T-helper 17 cell (primary cell): ENCODE results near the gene DVL1. TPM values are rescaled to one million over a fixed set of nuclear protein-coding genes. Genes with fewer than 3 reads are reported as not detected.
A peak's percentile ranks its signal among the peaks of the same experiment; 100 is the strongest.

Experiments used
- ATAC-seq: fragments of 150-1000 bp; cut with Tn5 transposase; 2 replicates; pipeline ENCODE4 v1.10.0; 2021; ENCODE audit warnings: mild to moderate bottlenecking, moderate library complexity
- DNase-seq, 3 donors: peaks; one replicate each; pipeline versions ENCODE4 v3.0.0 to v3.0.0-alpha.2; 2020 to 2021
- H3K9me3 ChIP-seq: one replicate; pipeline ENCODE4 v1.7.0; 2013; ENCODE audit warnings: low read length, mild to moderate bottlenecking; ENCODE audit not compliant: control insufficient read depth, poor library complexity, severe bottlenecking
- H3K27ac Mint-ChIP-seq: one replicate; pipeline ENCODE4 v1.8.0; 2022; ENCODE audit warnings: mild to moderate bottlenecking, moderate library complexity, mixed read lengths
- H3K27me3 Mint-ChIP-seq: one replicate; pipeline ENCODE4 v1.8.0; 2022; ENCODE audit warnings: mixed read lengths
- H3K36me3 Mint-ChIP-seq: one replicate; pipeline ENCODE4 v1.8.0; 2022; ENCODE audit warnings: low read depth, mixed read lengths
- H3K4me1 Mint-ChIP-seq: one replicate; pipeline ENCODE4 v1.8.0; 2022; ENCODE audit warnings: mild to moderate bottlenecking, mixed read lengths
- H3K4me3 Mint-ChIP-seq: one replicate; pipeline ENCODE4 v1.8.0; 2022; ENCODE audit warnings: mild to moderate bottlenecking, moderate library complexity, mixed read lengths
- total RNA-seq, 4 donors: library from RNA in 2 of 4; stranded (reverse) in 2 of 4; gene quantifications; one replicate each; pipeline ENCODE4 v1.2.3 and lab custom pipeline; 2022 to 2026

Gene DVL1
- total RNA-seq, 2 donors from 2014 or later, result 41.0 to 45.8 TPM

DNA sequence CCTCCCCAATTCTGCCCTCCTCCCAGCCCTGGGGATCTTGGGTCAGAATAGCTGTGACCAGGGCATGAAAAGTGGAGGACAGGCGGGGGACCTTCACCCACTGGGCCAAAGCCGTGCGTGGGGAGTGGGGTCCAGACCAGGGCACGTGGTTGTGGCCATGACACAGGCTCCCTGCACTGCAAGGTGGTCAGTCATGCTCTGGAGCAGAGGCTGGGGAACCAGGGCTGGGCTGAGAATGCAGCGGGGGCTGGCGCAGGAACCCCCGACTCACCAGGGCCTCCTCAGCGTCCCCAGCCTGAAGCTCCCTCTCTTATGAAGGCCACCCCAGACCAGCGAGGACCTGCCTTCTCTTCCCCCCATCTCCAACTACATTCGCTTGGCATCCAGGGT lies 2.7 kb downstream of the DVL1 start:
- ATAC-seq (no peak), DNase-seq (no peak)
- Mint-ChIP-seq H3K27ac (peak overlapping the region; percentile 9), H3K27me3 (no peaks in the 10 kb centered on the region), H3K36me3 (no peaks in the 10 kb centered on the region), H3K4me3 (no peak overlapping the region), H3K4me1 (peaks cover 6% of the 10 kb centered on the region)
- H3K9me3 ChIP-seq, result no peaks in the 10 kb centered on the region

DNA sequence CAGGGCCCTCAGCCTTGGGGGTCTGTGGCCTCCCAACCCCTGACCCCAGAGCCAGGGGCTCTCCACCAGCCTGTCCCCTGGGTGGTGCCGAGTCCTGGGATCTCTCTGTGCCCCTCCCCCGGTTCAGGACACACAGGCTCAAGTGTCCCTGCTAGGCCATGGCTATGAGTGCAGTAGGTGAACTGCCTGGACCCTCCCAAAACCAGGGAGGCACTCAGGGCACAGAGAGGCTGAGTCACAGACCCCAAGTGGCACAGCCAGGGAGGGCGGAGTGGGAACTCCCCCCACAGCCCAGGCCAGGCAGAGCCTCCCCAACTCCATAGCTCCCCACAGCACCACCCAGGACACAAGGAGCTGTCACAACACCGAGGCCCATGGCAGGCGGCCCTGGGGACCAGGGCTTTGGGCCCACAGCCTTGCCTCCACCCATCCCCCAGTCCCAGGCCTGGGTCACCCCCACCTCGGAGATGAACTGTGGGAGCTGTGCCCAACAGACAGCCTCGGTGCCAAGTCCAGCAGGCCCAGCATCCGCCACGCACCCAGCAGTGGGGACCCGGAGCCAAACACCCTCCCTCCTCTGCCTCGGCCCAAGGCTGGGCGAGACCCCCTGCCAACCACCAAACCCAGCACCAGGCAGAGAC lies 3.2 kb downstream of the DVL1 start:
- H3K4me3 Mint-ChIP-seq, result no peak overlapping the region
- H3K9me3 ChIP-seq, result no peaks in the 10 kb centered on the region
- peaks cover 6% of the 10 kb centered on the region for H3K4me1 Mint-ChIP-seq
- DNase-seq (no peak), ATAC-seq (no peak)
- H3K27ac Mint-ChIP-seq, result no peak overlapping the region
- H3K36me3 Mint-ChIP-seq, result no peaks in the 10 kb centered on the region
- no peaks in the 10 kb centered on the region for H3K27me3 Mint-ChIP-seq

DNA sequence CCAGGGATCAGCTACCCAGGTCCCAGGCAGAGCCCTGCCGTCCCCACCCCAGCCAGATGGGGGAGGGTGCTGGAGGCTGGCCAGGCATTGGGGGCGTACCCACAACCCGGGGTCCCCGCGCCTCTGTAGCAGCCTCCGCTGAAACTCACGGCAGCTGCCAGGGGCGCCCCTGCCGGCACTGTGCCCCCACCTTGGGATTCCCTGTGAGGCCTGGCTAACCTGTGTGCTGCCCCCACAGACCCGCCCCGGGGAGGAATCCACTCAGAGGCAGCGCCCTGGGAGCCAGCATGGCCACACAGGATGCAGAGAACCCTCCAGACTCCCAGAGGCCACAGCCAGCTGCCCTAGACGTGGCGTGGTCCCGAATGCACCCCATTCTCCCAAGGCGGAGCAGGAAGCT lies 3.8 kb downstream of the DVL1 start:
- no peaks in the 10 kb centered on the region for H3K9me3 ChIP-seq
- no peak overlapping the region for H3K27ac Mint-ChIP-seq
- no peak overlapping the region for H3K4me3 Mint-ChIP-seq
- H3K4me1 Mint-ChIP-seq, result peaks cover 6% of the 10 kb centered on the region
- ATAC-seq (no peak), DNase-seq (no peak)
- H3K36me3 Mint-ChIP-seq, result no peaks in the 10 kb centered on the region
- no peaks in the 10 kb centered on the region for H3K27me3 Mint-ChIP-seq

DNA sequence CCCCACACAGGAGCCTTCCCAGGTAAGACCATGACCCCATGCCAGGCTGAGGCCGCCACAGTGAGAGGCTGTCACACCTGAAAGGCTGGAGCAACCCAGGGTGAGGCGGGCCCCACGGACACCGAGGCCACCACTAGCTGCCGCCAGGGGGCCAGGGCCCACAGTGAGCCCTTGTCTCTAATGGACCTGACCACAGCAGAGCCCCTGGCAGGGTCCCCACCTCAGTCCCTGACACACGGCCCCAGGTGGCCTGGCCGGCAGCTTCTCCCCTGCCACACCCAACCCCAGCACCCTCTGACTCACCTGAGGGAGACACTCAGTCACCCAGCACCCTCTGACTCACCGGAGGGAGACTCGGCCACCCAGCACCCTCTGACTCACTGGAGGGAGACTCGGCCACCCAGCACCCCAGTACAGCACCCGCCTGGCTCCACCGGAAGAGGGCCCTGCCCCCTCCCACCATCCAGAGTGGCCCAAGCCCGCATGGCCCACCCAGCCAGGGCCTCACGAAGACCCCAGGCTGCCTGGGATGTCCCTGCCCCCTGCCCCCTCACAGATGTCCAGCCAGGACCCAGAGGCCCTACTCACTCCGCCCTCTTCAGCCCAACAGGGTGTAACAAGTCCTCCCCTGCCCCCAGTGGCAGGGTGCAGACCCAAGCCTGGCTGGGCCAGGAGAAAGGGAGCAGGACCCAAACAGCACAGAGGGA lies 4.4 kb downstream of the DVL1 start:
- no peak for ATAC-seq
- Mint-ChIP-seq H3K27ac (no peak overlapping the region), H3K36me3 (no peaks in the 10 kb centered on the region), H3K4me3 (no peak overlapping the region), H3K27me3 (no peaks in the 10 kb centered on the region), H3K4me1 (peaks cover 6% of the 10 kb centered on the region)
- no peaks in the 10 kb centered on the region for H3K9me3 ChIP-seq
- no peak for DNase-seq

- H3K9me3 ChIP-seq, result no peaks in the 10 kb centered on the region
- Mint-ChIP-seq H3K27ac (no peak overlapping the region), H3K27me3 (no peaks in the 10 kb centered on the region), H3K4me3 (no peak overlapping the region), H3K4me1 (peaks cover 6% of the 10 kb centered on the region), H3K36me3 (no peaks in the 10 kb centered on the region)
- ATAC-seq (no peak), DNase-seq (no peak)
Measured at GRCh38 chr1:1343811-1344421, 5.3 kb downstream of the DVL1 start.

DNA sequence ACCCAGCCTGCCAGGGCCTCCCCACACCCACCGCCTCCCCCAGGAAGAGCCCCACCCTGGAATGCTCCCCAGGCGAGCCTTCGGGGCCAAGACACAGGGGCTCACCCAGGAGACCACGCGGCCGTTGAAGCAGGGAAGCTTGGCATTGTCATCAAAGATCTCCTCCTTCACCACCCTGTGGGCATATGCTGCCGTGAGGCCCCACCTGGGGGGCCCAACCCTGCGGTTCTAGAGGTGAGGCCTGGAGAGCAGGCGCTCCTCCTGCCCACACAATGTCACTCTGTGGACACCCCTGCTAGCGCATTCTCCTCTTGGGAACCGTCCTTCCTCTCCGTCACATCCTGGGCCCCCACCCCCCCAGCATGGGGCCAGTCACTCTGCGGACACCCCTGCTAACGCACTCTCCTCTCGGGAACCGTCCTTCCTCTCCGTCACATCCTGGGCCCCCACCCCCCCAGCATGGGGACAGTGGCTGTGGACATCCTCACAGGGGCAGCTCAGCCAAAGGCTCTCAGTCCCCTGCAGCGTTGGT lies 6.6 kb downstream of the DVL1 start:
- DNase-seq (no peak), ATAC-seq (no peak)
- Mint-ChIP-seq H3K4me3 (no peak overlapping the region), H3K36me3 (no peaks in the 10 kb centered on the region), H3K4me1 (peaks cover 6% of the 10 kb centered on the region), H3K27me3 (no peaks in the 10 kb centered on the region), H3K27ac (peak overlapping the region; percentile 14)
- no peaks in the 10 kb centered on the region for H3K9me3 ChIP-seq

DNA sequence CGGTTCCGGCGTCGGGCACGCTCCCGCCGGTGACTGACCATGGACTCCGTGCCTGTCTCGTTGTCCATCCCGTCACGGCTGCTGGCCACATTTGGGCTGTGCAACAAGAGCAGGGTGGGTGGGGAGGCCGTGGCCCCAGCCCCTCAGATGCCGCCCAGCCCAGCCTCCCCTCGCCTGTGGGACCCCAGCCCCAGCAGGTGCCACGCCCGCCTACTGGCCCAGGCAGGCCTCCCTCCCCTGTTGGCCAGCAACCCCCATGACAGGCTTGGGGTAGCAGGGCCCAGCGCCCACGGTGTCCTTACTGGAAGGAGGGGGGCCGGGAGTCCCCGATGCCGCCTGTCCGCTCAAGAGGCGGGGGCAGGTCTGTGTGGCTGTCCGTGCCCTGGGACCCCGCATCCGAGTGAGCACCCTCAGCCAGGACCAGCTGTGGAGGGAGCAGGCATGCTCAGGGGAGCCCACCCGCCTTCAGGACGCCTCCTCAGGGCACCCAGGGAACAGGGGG lies 7.1 kb downstream of the DVL1 start:
- no peaks in the 10 kb centered on the region for H3K9me3 ChIP-seq
- H3K4me1 Mint-ChIP-seq, result peaks cover 5% of the 10 kb centered on the region
- no peak for ATAC-seq
- H3K27me3 Mint-ChIP-seq, result no peaks in the 10 kb centered on the region
- no peak overlapping the region for H3K4me3 Mint-ChIP-seq
- no peaks in the 10 kb centered on the region for H3K36me3 Mint-ChIP-seq
- peak overlapping the region; percentile 14 for H3K27ac Mint-ChIP-seq
- DNase-seq, result no peak

GRCh38 chr1:1341549-1342021 lies 7.6 kb downstream of the DVL1 start:
- ATAC-seq (no peak), DNase-seq (no peak)
- no peaks in the 10 kb centered on the region for H3K27me3 Mint-ChIP-seq
- H3K9me3 ChIP-seq, result no peaks in the 10 kb centered on the region
- no peak overlapping the region for H3K4me3 Mint-ChIP-seq
- H3K4me1 Mint-ChIP-seq, result peaks cover 2% of the 10 kb centered on the region
- no peaks in the 10 kb centered on the region for H3K36me3 Mint-ChIP-seq
- no peak overlapping the region for H3K27ac Mint-ChIP-seq

- ATAC-seq, result no peak
Measured at GRCh38 chr1:1340791-1341548, 8.2 kb downstream of the DVL1 start.

DNA sequence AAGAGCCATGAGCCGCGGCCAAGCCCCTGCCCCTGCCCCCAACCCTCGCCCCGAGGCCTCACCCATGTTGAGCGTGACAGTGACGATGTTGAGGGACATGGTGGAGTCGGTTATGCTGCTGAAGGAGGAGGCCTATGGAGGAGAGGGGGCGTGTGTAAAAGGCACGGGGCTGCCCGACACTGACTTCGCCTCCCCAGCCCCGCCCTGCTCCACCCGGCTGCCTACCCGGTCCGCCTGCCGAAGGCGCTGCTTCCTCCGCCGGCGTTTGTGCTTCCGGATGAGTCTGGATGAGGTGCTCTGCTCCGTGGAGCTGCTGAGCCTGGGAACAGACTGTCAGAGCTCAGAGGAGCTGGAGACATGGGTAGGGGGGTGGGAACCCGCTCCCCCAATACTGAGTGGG lies 9.0 kb downstream of the DVL1 start:
- Mint-ChIP-seq H3K27ac (no peak overlapping the region), H3K36me3 (no peaks in the 10 kb centered on the region)
- no peak for ATAC-seq

More at GRCh38 chr1:1340791-1341548, 8.2 kb downstream of the DVL1 start:
- no peak for DNase-seq
- no peak overlapping the region for H3K27ac Mint-ChIP-seq
- H3K9me3 ChIP-seq, result no peaks in the 10 kb centered on the region
- H3K4me1 Mint-ChIP-seq, result peaks cover 2% of the 10 kb centered on the region
- H3K27me3 Mint-ChIP-seq, result no peaks in the 10 kb centered on the region
- no peaks in the 10 kb centered on the region for H3K36me3 Mint-ChIP-seq
- H3K4me3 Mint-ChIP-seq, result no peak overlapping the region

DNA sequence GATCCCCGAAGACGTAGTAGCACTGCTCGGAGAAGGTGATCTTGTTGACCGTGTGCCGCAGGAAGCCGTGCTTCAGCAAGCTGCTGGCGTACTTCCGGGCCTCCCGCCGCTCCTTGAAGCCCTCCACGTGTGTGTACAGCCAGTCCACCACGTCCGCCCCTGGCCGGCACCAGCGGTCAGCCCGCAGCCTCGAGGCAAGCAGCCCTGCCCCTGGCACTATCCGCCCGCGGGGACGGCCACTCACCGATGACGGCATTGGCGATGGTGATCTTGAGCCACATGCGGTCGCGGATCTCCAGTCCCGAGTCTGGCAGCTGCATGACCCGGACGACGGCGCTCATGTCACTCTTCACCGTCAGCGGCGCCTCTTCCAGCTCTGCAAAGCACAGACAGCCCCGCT lies 10.9 kb downstream of the DVL1 start:
- no peak for ATAC-seq
- no peak for DNase-seq
- no peak overlapping the region for H3K4me3 Mint-ChIP-seq
- no peak overlapping the region for H3K27ac Mint-ChIP-seq
- no peaks in the 10 kb centered on the region for H3K36me3 Mint-ChIP-seq
- H3K27me3 Mint-ChIP-seq, result no peaks in the 10 kb centered on the region
- H3K9me3 ChIP-seq, result no peaks in the 10 kb centered on the region
- peaks cover 5% of the 10 kb centered on the region for H3K4me1 Mint-ChIP-seq

More for the DNA sequence above, 9.0 kb downstream of the DVL1 start:
- no peak overlapping the region for H3K4me3 Mint-ChIP-seq
- no peaks in the 10 kb centered on the region for H3K9me3 ChIP-seq
- no peak for DNase-seq
- H3K27me3 Mint-ChIP-seq, result no peaks in the 10 kb centered on the region
- H3K4me1 Mint-ChIP-seq, result peaks cover 2% of the 10 kb centered on the region

- ATAC-seq, result peak; percentile 74
- Mint-ChIP-seq H3K4me3 (no peak overlapping the region), H3K4me1 (peaks cover 4% of the 10 kb centered on the region), H3K27me3 (no peaks in the 10 kb centered on the region), H3K27ac (no peak overlapping the region), H3K36me3 (no peaks in the 10 kb centered on the region)
- no peak for DNase-seq
- H3K9me3 ChIP-seq, result no peaks in the 10 kb centered on the region
Measured at GRCh38 chr1:1337793-1338147, 11.4 kb downstream of the DVL1 start.
